Measurements from ENCODE around the gene SNPH.
"Not testable (repeated sequence)": the region's sequence is repeated elsewhere in the genome, so short reads cannot be mapped to it uniquely, and the experiment has no call there.

The SNPH gene

DNA sequence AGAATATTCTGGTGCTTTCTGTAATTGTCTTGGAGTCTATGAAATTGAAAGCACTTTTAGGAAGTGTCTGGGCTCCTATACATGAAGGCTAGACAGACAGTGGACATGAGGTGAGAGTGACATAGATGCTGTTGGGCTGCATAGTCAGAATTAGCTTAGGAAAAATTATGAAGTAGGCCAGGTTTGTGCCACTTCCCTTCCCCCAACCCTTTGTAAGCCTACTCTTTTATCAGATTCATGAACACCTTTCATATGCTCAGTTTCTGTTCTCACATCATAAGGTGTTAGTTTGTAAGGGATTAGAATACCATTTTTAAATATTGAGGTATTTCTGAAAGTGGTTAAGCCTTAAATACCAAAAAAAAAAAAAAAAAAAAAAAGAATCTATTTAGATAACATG is 18.4 kb upstream of the SNPH start:
- TF ChIP-seq, protein P1, sequence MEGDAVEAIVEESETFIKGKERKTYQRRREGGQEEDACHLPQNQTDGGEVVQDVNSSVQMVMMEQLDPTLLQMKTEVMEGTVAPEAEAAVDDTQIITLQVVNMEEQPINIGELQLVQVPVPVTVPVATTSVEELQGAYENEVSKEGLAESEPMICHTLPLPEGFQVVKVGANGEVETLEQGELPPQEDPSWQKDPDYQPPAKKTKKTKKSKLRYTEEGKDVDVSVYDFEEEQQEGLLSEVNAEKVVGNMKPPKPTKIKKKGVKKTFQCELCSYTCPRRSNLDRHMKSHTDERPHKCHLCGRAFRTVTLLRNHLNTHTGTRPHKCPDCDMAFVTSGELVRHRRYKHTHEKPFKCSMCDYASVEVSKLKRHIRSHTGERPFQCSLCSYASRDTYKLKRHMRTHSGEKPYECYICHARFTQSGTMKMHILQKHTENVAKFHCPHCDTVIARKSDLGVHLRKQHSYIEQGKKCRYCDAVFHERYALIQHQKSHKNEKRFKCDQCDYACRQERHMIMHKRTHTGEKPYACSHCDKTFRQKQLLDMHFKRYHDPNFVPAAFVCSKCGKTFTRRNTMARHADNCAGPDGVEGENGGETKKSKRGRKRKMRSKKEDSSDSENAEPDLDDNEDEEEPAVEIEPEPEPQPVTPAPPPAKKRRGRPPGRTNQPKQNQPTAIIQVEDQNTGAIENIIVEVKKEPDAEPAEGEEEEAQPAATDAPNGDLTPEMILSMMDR (conservative IDR thresholded peaks at IDR 0.05; ENCODE audit: low read length) = no peak
- no peak for DNase-seq (ENCODE audit: low read depth)
- no peak overlapping the region for H3K4me3 ChIP-seq (ENCODE audit: low read length)

DNA sequence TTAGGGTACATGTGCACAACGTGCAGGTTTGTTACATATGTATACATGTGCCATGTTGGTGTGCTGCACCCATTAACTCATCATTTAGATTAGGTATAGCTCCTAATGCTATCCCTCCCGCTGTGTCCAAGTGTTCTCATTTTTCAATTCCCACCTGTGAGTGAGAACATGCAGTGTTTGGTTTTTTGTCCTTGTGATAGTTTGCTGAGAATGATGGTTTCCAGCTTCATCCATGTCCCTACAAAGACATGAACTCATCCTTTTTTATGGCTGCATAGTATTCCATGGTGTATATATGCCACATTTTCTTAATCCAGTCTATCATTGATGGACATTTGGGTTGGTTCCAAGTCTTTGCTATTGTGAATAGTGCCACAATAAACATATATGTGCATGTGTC is 15.8 kb upstream of the SNPH start:
- not testable (repeated sequence) for DNase-seq (ENCODE audit: low read depth); H3K4me3 ChIP-seq (ENCODE audit: low read length)

DNA sequence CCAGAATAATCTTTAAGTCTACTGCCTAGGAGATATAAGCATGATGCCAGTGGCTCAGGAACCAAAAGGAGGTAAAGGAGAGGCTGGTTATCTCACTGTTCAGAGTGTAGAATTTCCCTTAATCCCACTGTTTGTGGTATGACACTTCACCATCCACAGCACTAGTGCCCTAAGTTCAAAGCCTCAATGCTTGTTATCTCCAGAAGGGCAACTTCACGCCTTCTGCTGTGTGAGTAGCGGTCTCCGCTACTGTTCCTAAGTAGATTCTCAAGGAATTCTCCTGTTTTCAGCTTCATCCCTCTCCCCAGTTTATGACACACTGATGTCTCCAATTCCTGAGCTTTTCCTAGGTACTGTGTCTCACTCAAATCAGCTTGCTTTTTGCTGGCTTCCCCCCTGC is 13.7 kb upstream of the SNPH start:
- TF ChIP-seq, protein P1 (conservative IDR thresholded peaks at IDR 0.05; ENCODE audit: low read length) = no peak
- DNase-seq (ENCODE audit: low read depth) = no peak
- H3K4me3 ChIP-seq (ENCODE audit: low read length) = no peak overlapping the region

DNA sequence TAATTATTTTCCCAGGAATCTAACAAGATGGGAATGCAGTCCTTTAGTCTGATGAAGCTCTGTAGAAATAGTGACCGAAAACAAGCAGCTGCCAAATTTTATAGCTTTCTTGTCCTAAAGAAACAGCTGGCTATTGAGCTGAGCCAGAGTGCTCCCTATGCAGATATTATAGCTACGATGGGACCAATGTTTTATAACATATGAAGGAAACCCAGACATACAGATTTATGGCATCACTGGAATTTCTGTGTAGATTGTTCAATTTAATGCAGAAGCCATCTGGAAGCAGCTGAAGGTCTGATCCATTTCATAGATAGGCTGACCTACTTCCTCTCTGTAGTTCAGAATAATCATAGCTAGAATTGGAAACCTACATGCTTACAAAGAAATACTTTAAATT is 11.8 kb upstream of the SNPH start:
- H3K4me3 ChIP-seq (ENCODE audit: low read length) = no peak overlapping the region
- DNase-seq (ENCODE audit: low read depth) = no peak
- TF ChIP-seq, protein P1 (conservative IDR thresholded peaks at IDR 0.05; ENCODE audit: low read length) = no peak

DNA sequence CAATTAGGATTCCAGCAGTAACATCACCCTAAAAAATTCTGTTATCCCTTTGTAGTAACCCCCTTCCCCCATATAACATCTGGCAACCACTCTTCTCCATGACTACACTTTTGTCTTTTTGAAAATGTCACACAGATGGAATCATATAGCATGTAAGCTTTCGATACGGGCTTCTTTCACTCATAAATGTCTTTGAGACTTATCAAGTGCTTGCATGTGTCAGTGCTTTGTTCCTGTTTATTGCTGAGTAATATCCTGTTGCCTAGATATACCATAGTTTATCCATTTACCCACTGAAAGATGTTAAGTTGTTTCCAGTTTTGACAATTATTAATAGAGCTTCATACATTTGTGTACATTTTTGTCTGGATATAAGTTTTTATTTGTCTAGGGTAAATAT is 10.4 kb upstream of the SNPH start:
- no peak overlapping the region for H3K4me3 ChIP-seq (ENCODE audit: low read length)
- TF ChIP-seq, protein P1 (conservative IDR thresholded peaks at IDR 0.05; ENCODE audit: low read length) = no peak
- DNase-seq (ENCODE audit: low read depth) = no peak

DNA sequence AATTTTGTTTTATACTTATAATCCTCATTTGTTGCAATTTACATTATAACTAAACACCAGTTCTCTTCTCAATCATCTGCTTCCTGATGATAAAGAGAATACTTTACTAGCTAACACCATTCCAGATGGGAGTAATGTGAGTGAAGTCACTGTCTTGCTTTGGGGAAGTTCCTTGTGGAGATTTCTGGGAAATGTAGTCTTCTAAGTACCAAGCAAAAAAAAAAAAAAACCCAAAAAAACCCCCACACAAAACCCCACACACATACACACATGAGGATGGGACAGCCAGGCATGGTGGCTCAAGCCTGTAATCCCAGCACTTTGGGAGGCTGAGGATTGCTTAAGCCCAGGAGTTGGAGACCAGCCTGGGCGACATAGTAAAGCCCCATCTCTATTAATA is 2.2 kb upstream of the SNPH start:
- peak; percentile 52 for DNase-seq (ENCODE audit: low read depth)
- no peak overlapping the region for H3K4me3 ChIP-seq (ENCODE audit: low read length)
- TF ChIP-seq, protein P1 (conservative IDR thresholded peaks at IDR 0.05; ENCODE audit: low read length) = no peak

DNA sequence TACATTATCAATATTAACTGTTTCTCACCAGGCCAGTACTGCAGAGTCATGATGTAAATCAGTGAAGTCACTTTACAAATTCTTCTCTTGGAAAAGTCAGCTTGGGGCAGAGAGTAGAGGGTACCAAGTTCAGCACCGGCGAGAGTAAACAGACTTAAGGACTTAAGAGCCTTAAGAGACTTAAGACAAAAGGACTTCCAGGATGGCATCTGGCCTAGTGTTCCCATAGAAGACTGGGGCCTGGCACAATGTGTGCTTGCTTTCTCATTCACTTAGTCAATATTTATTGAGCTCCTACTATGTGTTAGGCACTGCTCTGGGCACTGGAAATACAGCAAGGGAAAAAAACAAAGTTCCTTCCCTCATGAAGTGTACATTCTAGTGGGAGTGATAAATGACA is 1.4 kb upstream of the SNPH start:
- no peak for DNase-seq (ENCODE audit: low read depth)
- no peak overlapping the region for H3K4me3 ChIP-seq (ENCODE audit: low read length)
- TF ChIP-seq, protein P1 (conservative IDR thresholded peaks at IDR 0.05; ENCODE audit: low read length) = no peak

All from AG10803 (cell line).